GM21619 (cell line): ENCODE data around the gene RAC2.

Experiments
- ATAC-seq: cut with Tn5 transposase; IDR thresholded peaks from one replicate; pipeline ENCODE4 v1.9.1; 2021; ENCODE audit not compliant: unreplicated experiment

The RAC2 gene

DNA sequence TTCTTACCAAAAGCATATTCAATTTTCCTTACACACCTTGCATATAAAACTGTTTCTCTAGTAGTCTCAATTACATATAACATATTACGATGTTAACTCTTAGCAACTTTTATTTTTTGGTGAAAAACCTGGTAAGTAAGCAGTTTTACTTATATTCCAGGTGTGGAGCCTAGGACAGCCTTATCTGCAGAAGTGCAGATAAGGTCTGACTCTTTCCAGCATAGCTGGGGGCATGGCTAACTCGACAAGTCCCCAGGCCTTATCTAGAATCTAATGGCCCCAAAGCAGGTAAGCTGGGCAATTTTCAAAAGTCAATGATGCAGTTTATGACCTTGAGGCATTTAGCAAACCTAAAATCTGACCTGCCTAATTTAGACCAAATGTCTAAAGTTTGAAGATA, 51.9 kb downstream of the RAC2 start:
- no peak for ATAC-seq

DNA sequence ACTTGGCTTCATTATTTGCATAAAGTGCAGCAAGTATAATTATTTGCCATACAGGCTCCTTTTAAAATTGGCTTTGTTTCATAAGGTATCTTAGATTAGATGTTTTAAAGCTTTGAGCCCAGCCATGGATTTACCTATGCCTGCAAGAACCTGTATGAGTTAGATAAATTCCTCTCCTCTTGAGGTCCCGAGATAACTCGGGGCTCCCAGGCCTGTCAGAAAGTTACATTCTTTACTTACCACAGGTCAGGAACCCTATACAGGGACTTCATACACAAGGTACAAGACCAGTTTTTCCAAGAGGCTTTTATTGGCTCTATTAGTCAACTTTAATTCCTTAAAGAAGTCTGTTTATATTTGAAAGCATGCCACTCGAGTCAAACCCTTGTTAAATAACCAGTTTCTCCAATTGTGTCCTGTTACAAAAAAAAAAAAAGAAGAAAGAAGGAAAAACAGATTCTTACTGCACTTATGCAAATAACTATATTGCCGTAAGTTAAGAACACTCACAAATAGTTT, 53.7 kb downstream of the RAC2 start:
- no peak for ATAC-seq

- no peak for ATAC-seq
These were observed 55.1 kb downstream of the RAC2 start for GRCh38 chr22:37188901-37189466.

- no peak for ATAC-seq
These were observed 55.9 kb downstream of the RAC2 start, which contains the start of gene C1QTNF6 for GRCh38 chr22:37187891-37188761. TSS of gene C1QTNF6 (minus strand) at chr22:37188247. CDS start at chr22:37188213, 34 bp downstream.

GRCh38 chr22:37187552-37187890, 56.5 kb downstream of the RAC2 start:
- no peak for ATAC-seq

DNA sequence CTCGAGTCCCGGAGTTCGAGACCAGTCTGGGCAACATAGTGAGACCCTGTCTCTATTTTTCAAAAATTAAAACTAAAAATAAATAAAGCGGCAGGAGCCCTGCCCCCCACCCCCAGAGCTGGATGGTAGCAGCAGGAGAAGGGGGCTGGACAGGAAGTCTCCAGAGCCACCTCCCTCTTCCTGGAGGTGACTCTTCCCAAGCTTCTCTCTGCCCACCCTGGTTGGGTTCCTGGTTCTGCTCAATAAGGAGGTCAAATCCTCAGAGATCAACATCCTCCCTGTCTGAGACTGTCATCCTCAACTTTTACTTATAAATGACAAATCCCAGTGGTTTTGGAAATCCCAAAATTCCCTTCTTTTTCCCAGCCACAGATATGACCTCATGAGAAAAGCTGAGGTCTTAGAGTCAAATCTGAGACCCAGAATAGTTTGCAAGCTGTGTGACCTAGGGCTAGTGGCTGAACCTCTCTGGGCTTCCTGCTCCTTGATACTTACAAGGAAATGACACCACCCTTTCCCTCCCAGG, 57.0 kb downstream of the RAC2 start:
- no peak for ATAC-seq

DNA sequence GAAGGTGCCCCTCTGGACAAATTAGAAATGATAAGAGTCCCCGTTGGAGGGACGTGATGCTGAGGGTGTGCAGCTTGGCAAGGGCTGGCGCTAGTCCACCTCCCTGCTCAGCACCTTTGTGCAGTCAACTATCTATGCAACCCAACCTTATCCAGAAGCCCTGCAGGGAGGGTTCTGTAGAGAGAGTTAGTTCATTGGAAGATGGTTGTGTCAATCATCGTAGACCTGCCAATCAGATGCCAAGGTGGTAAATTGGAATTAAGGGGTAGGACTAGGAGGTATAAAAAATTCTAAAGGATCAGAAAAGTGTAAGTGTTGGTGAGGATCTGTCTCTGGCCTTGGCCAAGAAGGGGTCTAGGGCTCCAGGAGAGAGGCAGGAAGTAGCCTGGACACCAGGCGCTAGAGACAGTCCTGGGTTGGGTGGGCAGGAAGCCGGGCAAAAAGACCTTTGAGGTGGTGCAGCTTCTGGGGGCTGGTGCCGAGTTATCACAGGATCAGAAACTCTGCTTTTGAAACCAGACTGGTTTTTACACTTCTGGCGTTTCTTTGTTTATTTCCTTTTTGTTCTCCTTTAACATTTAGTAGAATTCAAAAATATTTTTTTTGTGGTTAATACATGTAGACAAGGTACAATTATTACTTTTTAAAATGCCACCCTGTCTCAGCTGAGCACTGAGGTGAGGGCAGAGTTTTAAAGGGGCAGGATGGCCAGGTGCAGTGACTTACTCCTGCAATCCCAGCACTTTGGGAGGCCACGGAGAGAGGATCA, 57.7 kb downstream of the RAC2 start:
- ATAC-seq: no peak

GRCh38 chr22:37185646-37186227, 58.3 kb downstream of the RAC2 start:
- no peak for ATAC-seq

GRCh38 chr22:37184816-37185541, 59.1 kb downstream of the RAC2 start:
- ATAC-seq: no peak

GRCh38 chr22:37184380-37184755, 59.7 kb downstream of the RAC2 start:
- ATAC-seq: no peak

DNA sequence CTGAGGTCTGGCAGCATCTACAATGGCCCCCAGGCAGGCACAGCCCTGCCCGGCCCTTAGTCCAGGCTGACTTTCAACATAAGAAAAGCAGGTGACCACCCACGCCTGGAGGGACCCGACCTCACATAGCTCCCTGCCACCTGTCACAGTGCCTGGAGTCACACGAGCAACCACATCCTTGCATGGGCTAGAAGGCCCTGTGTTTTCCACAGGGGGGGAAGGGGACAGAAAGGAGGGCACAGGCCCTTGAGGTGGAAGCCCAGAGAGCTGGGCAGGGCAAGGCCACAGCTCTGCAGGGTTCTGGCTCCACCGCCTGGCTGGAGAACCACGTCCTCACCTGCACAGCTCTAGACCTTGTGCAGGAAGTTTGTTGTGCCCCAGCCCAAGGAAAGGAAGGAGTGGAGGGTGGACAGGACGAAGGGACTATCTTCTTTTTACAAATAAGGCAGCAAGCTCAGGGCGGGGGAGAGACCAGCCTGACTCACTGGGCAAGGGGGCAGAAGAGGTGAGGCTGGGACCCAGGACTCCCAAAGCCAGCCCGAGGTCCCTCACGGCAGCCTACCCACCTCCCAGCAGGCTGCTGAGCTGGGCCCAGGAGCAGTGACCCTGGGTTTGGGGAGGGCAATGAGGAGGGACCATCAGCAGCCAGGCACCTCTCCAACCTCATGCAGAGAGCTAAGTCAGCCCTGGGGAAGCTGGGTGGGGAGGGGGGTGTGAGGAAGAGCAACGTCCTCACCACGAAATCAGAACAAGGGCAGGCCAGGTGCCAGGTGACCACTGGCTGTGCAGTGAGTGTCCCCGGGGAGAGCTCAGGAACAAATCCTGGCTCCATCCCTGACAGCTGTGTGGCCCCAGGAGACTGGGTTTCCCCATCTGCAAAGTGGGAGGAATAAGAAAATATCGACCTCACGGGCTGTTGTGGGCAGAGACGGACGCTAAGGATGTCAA, 60.4 kb downstream of the RAC2 start:
- no peak for ATAC-seq

DNA sequence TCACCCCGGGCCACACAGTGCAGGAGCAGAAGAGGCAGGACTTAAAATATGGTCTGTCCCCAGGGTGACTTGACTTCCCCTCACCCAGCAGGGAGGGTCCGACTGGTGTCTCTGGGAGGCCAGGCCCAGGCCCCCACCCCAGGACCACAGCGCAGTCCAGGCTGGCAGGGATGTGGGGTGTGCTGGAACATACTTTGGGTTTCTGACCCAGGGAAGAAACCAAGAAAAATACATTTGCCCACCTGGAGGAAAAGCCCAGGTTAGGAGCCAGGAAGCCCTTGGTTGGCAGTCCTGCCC, 61.2 kb downstream of the RAC2 start:
- no peak for ATAC-seq

DNA sequence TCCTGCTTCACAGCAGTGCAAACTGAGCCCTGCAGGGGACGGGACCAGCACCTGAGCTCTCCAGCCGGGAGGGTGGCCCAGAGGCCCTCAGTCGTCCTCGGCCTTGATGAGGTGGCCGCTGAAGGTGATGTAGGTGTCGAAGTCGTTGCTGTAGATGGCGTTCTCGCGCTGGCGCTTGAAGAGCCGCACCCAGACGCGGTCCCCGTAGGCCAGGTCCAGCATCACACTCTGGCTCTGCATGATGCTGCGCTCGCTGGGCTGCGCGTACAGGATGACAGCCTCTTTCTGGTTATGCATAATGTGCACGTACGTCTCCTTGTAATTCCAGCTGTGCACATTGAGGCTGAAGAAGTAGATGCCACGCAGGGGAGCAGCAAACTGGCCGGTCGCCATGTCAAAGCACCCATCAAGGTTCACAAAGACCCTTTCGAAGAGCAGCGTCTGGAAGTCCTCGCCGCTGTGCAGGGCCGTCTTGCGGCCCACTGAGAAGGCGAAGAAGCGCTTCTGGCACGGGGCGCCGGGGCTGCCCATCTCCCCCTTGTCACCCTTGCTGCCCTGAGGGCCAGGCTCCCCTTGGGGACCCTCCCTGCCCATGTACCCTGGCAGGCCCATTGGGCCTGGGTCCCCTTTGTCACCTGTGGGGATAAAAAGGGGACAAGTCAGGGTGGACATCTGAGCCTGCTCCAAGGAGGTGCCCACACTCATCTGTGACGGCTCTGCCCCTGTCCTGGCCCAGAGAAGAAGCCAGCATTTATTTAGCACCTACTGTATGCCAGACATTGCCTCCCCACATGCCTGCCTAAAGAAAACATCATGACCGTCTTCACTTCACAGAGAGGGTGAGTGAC, 61.7 kb downstream of the RAC2 start:
- ATAC-seq: no peak

- ATAC-seq: no peak
These were observed 62.4 kb downstream of the RAC2 start for GRCh38 chr22:37181681-37182080.

- ATAC-seq: no peak
These were observed 63.4 kb downstream of the RAC2 start for GRCh38 chr22:37180531-37181231.

DNA sequence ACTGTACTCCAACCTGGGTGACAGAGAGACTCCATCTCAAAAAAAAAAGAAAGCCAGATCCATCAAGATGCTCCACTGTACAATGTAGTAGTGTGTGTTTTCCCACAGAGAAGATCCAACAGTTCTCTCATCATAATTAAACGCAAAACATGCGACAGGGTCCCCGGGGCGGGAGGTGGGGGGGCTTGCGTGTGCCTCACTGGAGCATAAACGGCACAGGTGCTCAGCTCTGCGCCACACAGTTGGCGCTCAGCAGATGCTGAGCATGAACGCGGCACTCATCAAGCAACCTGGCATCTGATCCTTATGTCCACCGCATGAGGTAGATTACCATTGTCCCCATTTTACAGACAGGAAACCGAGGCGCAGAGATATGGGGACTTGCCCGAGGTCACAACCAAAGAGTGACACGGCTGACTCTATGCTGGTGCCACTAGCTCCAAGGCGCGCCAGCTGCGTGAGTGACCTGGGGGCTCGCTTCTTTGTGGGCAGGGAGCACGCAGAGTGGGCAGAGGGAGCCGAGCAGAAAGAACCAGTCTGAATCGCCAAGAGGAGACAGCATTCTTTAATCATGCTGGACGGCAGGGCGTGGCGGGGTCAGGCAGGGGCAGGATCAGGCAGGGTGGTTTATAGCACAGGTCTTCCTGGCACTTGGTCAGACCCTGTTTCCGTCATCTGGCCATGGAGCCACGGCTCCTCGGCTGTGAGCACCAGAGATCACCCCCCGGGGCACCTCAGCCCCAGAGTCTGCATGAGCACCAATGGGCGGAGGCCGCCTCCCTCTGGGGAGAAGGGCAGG, 64.2 kb downstream of the RAC2 start:
- ATAC-seq: no peak

DNA sequence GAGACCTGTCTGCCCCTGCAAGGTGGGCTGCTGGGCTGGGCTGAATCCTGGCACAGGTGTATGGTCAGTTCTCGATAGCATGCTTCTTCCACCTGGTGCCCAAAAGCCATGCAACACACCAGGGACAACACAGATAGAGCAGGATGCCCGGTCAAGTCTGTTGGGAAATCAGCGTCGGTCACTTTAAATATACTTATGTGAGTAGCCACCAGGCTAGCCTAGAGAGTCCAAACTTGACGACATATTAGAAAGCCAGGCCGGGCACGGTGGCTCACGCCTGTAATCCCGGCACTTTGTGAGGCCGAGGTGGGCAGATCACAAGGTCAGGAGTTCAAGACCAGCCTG, 65.0 kb downstream of the RAC2 start:
- no peak for ATAC-seq
